Duodenal mucosa (tissue), 2 donors: ENCODE data around the gene PTGDS.

Source experiments
- H3K27ac ChIP-seq: one replicate; pipeline ENCODE4 v1.7.0; 2013; ENCODE audit warnings: low read depth, low read length
- H3K27me3 ChIP-seq, 2 donors: one replicate each; pipeline ENCODE4 v1.7.0; 2013; ENCODE audit warnings: low read length in 2 of 2, control low read depth in 1 of 2; ENCODE audit not compliant: insufficient read depth in 2 of 2, control insufficient read depth in 1 of 2
- H3K36me3 ChIP-seq, 2 donors: one replicate each; pipeline ENCODE4 v1.7.0; 2013; ENCODE audit warnings: low read length in 2 of 2, control low read depth in 1 of 2; ENCODE audit not compliant: insufficient read depth in 2 of 2, control insufficient read depth in 1 of 2
- H3K4me1 ChIP-seq, 2 donors: one replicate each; pipeline ENCODE4 v1.7.0; 2013; ENCODE audit warnings: low read length in 2 of 2, control low read depth in 1 of 2; ENCODE audit not compliant: insufficient read depth in 2 of 2, control insufficient read depth in 1 of 2
- H3K4me3 ChIP-seq, 2 donors: one replicate each; pipeline ENCODE4 v1.7.0; 2013; ENCODE audit warnings: low read length in 2 of 2, low read depth in 1 of 2
- H3K9ac ChIP-seq, 2 donors: one replicate each; pipeline ENCODE4 v1.7.0; 2013; ENCODE audit warnings: low read length in 2 of 2, low read depth in 1 of 2
- H3K9me3 ChIP-seq, 2 donors: one replicate each; pipeline ENCODE4 v1.7.0; 2013; ENCODE audit warnings: low read length in 2 of 2, control low read depth in 1 of 2; ENCODE audit not compliant: control insufficient read depth in 1 of 2

The PTGDS gene

GRCh38 chr9:137023157-137023556 is 45.9 kb downstream of the PTGDS start:
- no peak overlapping the region for H3K4me3 ChIP-seq
- no peak overlapping the region for H3K27ac ChIP-seq
- H3K9ac ChIP-seq = peak overlapping the region in 1 of 2 donors; percentile 38
- no peaks in the 10 kb centered on the region for H3K27me3 ChIP-seq
- H3K4me1 ChIP-seq = peaks cover 29 to 46% of the 10 kb centered on the region in 2 donors
- H3K9me3 ChIP-seq = no peaks in the 10 kb centered on the region
- no peaks in the 10 kb centered on the region for H3K36me3 ChIP-seq

GRCh38 chr9:137023583-137023991 is 46.3 kb downstream of the PTGDS start:
- no peaks in the 10 kb centered on the region for H3K9me3 ChIP-seq
- no peaks in the 10 kb centered on the region for H3K36me3 ChIP-seq
- H3K4me1 ChIP-seq = peaks cover 29 to 49% of the 10 kb centered on the region in 2 donors
- no peak overlapping the region for H3K9ac ChIP-seq
- H3K27ac ChIP-seq = no peak overlapping the region
- H3K27me3 ChIP-seq = no peaks in the 10 kb centered on the region
- no peak overlapping the region for H3K4me3 ChIP-seq

DNA sequence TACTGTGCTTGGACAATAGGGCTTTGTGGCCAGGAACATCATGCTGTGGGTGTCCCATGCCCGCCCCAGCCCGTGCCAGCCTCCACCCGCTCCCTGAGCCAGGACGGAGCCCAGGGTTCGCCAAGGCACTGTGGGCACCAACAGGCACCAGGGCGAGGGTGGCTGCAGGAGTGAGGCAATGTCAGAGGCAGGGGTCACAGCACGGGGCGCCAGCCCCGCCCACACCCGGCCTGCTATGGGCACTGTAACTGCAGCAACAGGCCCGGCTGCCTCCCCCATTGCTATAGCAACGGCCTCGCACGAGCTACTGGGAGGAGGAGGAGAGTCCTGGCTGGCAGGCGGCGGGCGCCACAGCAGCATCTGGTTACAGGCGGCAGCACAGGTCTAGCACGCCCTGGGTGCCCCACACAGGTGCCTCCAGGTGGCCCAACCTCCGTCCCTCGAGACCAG is 48.2 kb downstream of the PTGDS start:
- no peaks in the 10 kb centered on the region for H3K27me3 ChIP-seq
- no peak overlapping the region for H3K9ac ChIP-seq
- no peak overlapping the region for H3K27ac ChIP-seq
- no peaks in the 10 kb centered on the region for H3K9me3 ChIP-seq
- H3K4me1 ChIP-seq = peaks cover 33 to 68% of the 10 kb centered on the region in 2 donors
- H3K36me3 ChIP-seq = no peaks in the 10 kb centered on the region
- no peak overlapping the region for H3K4me3 ChIP-seq

GRCh38 chr9:137026384-137026783 is 49.1 kb downstream of the PTGDS start:
- H3K9me3 ChIP-seq = no peaks in the 10 kb centered on the region
- H3K27me3 ChIP-seq = no peaks in the 10 kb centered on the region
- H3K4me1 ChIP-seq = peaks cover 41 to 71% of the 10 kb centered on the region in 2 donors
- no peak overlapping the region for H3K9ac ChIP-seq
- no peaks in the 10 kb centered on the region for H3K36me3 ChIP-seq
- H3K4me3 ChIP-seq = no peak overlapping the region
- no peak overlapping the region for H3K27ac ChIP-seq

DNA sequence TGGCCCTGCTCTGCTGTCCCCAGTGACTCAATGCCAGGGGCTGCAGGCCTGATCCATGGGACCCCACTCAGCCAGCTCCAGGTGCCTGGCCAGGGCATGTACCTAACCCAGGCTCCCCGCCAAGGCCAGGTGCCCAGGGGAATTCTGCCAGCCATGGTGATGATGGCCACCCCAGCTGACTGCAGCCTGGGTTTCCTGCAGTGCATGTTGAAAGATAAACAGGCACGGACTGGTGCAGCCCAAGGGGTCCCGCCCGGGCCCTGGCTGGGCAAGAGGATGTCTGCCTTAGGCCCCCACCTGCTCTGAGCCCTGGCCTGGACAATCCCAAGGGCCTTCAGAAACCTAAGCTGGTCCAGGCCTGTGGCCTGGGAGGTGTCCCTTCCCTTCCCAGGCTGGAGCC is 49.5 kb downstream of the PTGDS start:
- H3K4me1 ChIP-seq = peaks cover 42 to 71% of the 10 kb centered on the region in 2 donors
- H3K9me3 ChIP-seq = no peaks in the 10 kb centered on the region
- no peaks in the 10 kb centered on the region for H3K27me3 ChIP-seq
- H3K9ac ChIP-seq = peak overlapping the region; percentile 21 to 37
- peak overlapping the region; percentile 56 for H3K27ac ChIP-seq
- peak overlapping the region in 1 of 2 donors; percentile 61 for H3K4me3 ChIP-seq
- no peaks in the 10 kb centered on the region for H3K36me3 ChIP-seq

GRCh38 chr9:137027369-137028262 is 50.3 kb downstream of the PTGDS start, which contains the start of gene ABCA2:
ABCA2 (minus strand) TSS chr9:137028237; CDS start chr9:137028140, 97 bp downstream.
- Histone ChIP-seq H3K9me3 (no peaks in the 10 kb centered on the region), H3K27ac (peak within 1 kb of the TSS; percentile 56), H3K4me1 (peaks cover 45 to 74% of the 10 kb centered on the region in 2 donors), H3K9ac (peak within 1 kb of the TSS; percentile 21 to 37), H3K36me3 (no peaks in the 10 kb centered on the region), H3K27me3 (no peaks in the 10 kb centered on the region), H3K4me3 (peak within 1 kb of the TSS; percentile 61 to 67)

GRCh38 chr9:137028263-137029057 is 51.2 kb downstream of the PTGDS start:
- Histone ChIP-seq H3K27ac (no peak overlapping the region), H3K9ac (peak overlapping the region in 1 of 2 donors; percentile 12), H3K4me3 (peak overlapping the region; percentile 58 to 67), H3K9me3 (no peaks in the 10 kb centered on the region), H3K36me3 (no peaks in the 10 kb centered on the region), H3K4me1 (peaks cover 41 to 66% of the 10 kb centered on the region in 2 donors), H3K27me3 (no peaks in the 10 kb centered on the region)

- Histone ChIP-seq H3K4me3 (peak overlapping the region; percentile 58 to 67), H3K4me1 (peaks cover 41 to 66% of the 10 kb centered on the region in 2 donors), H3K36me3 (no peaks in the 10 kb centered on the region), H3K27me3 (no peaks in the 10 kb centered on the region), H3K9me3 (no peaks in the 10 kb centered on the region), H3K27ac (no peak overlapping the region), H3K9ac (peak overlapping the region in 1 of 2 donors; percentile 12)
Measured at GRCh38 chr9:137029058-137029936, 52.0 kb downstream of the PTGDS start.

- no peaks in the 10 kb centered on the region for H3K27me3 ChIP-seq
- no peaks in the 10 kb centered on the region for H3K36me3 ChIP-seq
- H3K27ac ChIP-seq = no peak overlapping the region
- peaks cover 47 to 72% of the 10 kb centered on the region in 2 donors for H3K4me1 ChIP-seq
- no peaks in the 10 kb centered on the region for H3K9me3 ChIP-seq
- no peak overlapping the region for H3K9ac ChIP-seq
- no peak overlapping the region for H3K4me3 ChIP-seq
Measured at GRCh38 chr9:137030006-137030405, 52.7 kb downstream of the PTGDS start.
